Mesodermal cell (in vitro differentiated cells): ENCODE data around the gene GIT1.

Source experiments
- H3K27ac ChIP-seq: 2 replicates; pipeline ENCODE4 v1.7.0; 2013; ENCODE audit warnings: mild to moderate bottlenecking, low read depth, low read length, moderate library complexity; ENCODE audit not compliant: severe bottlenecking
- H3K36me3 ChIP-seq: 2 replicates; pipeline ENCODE4 v1.7.1; 2013; ENCODE audit warnings: mild to moderate bottlenecking, low read length, moderate library complexity; ENCODE audit not compliant: control insufficient read depth, insufficient read depth
- H3K4me1 ChIP-seq: one replicate; pipeline ENCODE4 v1.7.1; 2013; ENCODE audit warnings: mild to moderate bottlenecking, low read length; ENCODE audit not compliant: insufficient read depth, control insufficient read depth, poor library complexity, severe bottlenecking
- H3K4me3 ChIP-seq: 2 replicates; pipeline ENCODE4 v1.7.0; 2013; ENCODE audit warnings: low read length, control low read depth, mild to moderate bottlenecking; ENCODE audit not compliant: insufficient read depth, poor library complexity, severe bottlenecking; ENCODE audit errors: extremely low read depth
- H3K9me3 ChIP-seq: 2 replicates; pipeline ENCODE4 v1.7.1; 2013; ENCODE audit warnings: mild to moderate bottlenecking, low read length, moderate library complexity; ENCODE audit not compliant: control insufficient read depth
- WGBS, 2 experiments: methylation state at CpG; one replicate each; pipeline ENCODE4 v1.1.5; 2013; ENCODE audit warnings: missing lambda C conversion rate in 2 of 2; ENCODE audit not compliant: insufficient coverage in 2 of 2; 5-methylcytosine and 5-hydroxymethylcytosine counted together

Gene GIT1

GRCh38 chr17:29569245-29569950, 20.1 kb downstream of the GIT1 start:
- Histone ChIP-seq H3K4me3 (peak overlapping the region; percentile 62), H3K27ac (no peak overlapping the region), H3K4me1 (peaks cover 10% of the 10 kb centered on the region), H3K9me3 (no peaks in the 10 kb centered on the region), H3K36me3 (peaks cover 21% of the 10 kb centered on the region)
- WGBS, 2 experiments: 71 to 76% methylated on average over 9 to 13 of the region's 14 CpGs

GRCh38 chr17:29568331-29569244, 20.9 kb downstream of the GIT1 start, which contains the start of gene TP53I13:
TSS of gene TP53I13 (plus strand) at chr17:29568701. CDS start at chr17:29568759, 58 bp downstream.
- Histone ChIP-seq H3K4me3 (peak within 1 kb of the TSS; percentile 62), H3K27ac (peak within 1 kb of the TSS; percentile 59), H3K9me3 (no peaks in the 10 kb centered on the region), H3K4me1 (peaks cover 10% of the 10 kb centered on the region), H3K36me3 (peaks cover 14% of the 10 kb centered on the region)
- 1% methylated on average over 64 to 71 of the region's 85 CpGs for WGBS, 2 experiments

GRCh38 chr17:29567554-29568330, 21.7 kb downstream of the GIT1 start:
- WGBS, 2 experiments: 1 to 2% methylated on average over 58 to 63 of the region's 63 CpGs
- H3K4me3 ChIP-seq: peak overlapping the region; percentile 62
- peak overlapping the region; percentile 59 for H3K27ac ChIP-seq
- peaks cover 10% of the 10 kb centered on the region for H3K4me1 ChIP-seq
- peaks cover 7% of the 10 kb centered on the region for H3K36me3 ChIP-seq
- no peaks in the 10 kb centered on the region for H3K9me3 ChIP-seq

DNA sequence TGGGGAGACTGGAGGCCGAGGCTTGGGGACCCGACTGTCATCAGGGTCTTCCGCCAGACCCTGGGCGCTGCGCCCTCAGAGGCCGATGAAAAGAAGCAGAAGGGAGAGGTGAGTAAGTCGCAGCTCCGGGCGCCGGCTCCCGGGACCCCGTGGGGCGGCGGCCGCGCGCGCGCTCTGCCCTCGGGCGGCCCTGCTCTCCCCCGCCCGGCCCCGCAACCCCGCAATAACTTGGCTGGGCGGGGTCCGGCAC, 22.2 kb downstream of the GIT1 start:
- Histone ChIP-seq H3K9me3 (no peaks in the 10 kb centered on the region), H3K27ac (no peak overlapping the region), H3K4me1 (peaks cover 10% of the 10 kb centered on the region), H3K4me3 (peak overlapping the region; percentile 62), H3K36me3 (peaks cover 7% of the 10 kb centered on the region)
- WGBS, 2 experiments: 1% methylated on average over 27 of the region's 27 CpGs

DNA sequence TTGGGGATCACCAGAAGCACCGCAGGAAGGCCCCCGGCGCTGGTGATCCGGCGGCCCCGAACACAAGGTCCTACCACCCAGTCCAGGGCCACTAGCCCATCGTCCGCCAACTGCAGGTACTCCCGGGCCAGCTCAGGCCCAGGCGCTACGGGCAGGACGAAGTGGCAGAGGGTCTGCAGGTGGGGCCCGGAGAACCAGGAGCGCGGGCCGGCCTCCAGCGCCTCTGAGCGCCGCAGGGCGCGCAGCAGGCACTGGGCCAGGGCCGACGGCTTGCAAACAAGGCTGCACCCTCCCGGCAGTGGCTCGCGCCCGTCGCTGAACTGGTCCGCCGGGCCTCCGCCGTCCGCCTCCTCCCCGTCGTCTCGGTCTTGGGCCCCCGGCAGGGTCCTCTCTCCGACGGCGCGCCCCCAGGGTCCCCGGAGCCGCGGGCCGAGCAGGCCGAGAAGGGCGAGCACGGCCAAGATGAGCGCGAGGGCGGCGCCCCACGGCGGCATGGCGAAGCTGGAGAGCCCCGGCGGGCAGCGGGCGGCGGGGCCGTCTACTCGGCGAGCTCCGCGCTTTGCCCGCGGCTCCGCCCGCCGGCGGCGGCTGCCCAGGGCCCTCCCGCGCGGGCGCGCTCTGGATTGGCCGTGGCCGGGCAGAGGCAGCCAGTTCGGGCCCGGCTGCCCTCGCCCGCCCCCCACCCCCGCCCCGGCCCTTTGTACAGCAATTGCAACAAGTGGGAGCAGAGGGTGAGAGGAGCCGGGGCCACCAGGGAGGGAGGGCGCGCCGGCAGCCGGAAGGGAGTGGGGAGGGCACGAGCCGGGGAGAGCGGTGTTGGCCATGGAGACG, 22.8 kb downstream of the GIT1 start, which contains the start of gene ABHD15:
ABHD15 (minus strand) TSS at position 565 of the 831 bp plus-strand sequence; CDS start at position 494, 71 bp downstream.
- no peaks in the 10 kb centered on the region for H3K9me3 ChIP-seq
- H3K36me3 ChIP-seq: peaks cover 2% of the 10 kb centered on the region
- H3K4me1 ChIP-seq: peaks cover 10% of the 10 kb centered on the region
- peak within 1 kb of the TSS; percentile 62 for H3K4me3 ChIP-seq
- no peak within 1 kb of the TSS for H3K27ac ChIP-seq
- WGBS, 2 experiments: 1% methylated on average over 64 to 82 of the region's 94 CpGs

DNA sequence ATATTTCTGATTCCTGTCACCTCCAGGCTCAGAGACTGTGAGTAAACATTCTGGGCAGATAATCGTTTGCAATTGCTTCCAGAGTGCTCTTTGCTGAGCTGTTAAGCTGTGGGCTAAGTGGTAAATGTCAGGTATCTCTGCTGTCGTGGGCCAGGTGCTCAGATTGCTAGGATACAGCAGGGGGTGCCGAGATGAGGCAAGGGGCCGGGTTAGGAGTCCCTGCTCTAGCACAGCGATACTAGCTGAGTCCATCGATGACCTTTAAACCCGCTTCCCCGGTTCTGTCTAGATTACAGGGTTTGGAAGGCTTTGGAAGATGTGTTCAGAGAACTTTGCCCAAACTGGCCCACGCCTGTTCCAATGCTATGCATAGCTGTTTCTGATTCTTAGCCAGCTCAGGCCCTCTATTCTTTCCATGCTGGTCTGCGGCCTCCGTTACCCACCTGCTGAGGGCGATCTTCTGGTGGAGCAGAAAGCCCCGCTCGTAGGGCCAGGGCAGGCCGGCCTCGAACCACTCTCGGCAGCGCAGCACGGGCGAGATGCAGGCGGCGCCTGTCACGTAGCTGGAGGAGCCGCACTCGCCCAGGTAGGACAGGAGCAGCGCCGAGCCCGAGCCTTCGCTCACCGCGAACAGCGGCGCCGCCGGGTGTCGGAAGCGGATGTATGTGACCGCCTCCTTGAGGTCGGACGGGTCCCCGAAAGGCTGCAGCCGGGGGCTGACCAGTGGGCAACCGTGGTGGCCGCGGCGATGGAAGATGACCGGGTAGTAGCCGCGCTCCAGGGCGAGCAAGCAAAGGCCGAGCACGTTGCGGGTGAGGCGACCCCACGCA, 23.6 kb downstream of the GIT1 start:
- H3K27ac ChIP-seq: no peak overlapping the region
- no peaks in the 10 kb centered on the region for H3K9me3 ChIP-seq
- H3K4me3 ChIP-seq: peak overlapping the region; percentile 62
- peaks cover 10% of the 10 kb centered on the region for H3K4me1 ChIP-seq
- no peaks in the 10 kb centered on the region for H3K36me3 ChIP-seq
- WGBS, 2 experiments: 9 to 10% methylated on average over 50 to 52 of the region's 55 CpGs

- H3K27ac ChIP-seq: no peak overlapping the region
- no peak overlapping the region for H3K4me3 ChIP-seq
- no peaks in the 10 kb centered on the region for H3K9me3 ChIP-seq
- peaks cover 3% of the 10 kb centered on the region for H3K4me1 ChIP-seq
- no peaks in the 10 kb centered on the region for H3K36me3 ChIP-seq
- WGBS, 2 experiments: 87 to 100% methylated on average over 1 of the region's 3 CpGs
These were observed 25.6 kb downstream of the GIT1 start for GRCh38 chr17:29563816-29564215.

- Histone ChIP-seq H3K4me1 (peaks cover 3% of the 10 kb centered on the region), H3K4me3 (no peak overlapping the region), H3K36me3 (no peaks in the 10 kb centered on the region), H3K9me3 (no peaks in the 10 kb centered on the region), H3K27ac (no peak overlapping the region)
- 90 to 92% methylated on average over 10 to 16 of the region's 18 CpGs for WGBS, 2 experiments
These were observed 26.8 kb downstream of the GIT1 start for GRCh38 chr17:29562615-29563014.

DNA sequence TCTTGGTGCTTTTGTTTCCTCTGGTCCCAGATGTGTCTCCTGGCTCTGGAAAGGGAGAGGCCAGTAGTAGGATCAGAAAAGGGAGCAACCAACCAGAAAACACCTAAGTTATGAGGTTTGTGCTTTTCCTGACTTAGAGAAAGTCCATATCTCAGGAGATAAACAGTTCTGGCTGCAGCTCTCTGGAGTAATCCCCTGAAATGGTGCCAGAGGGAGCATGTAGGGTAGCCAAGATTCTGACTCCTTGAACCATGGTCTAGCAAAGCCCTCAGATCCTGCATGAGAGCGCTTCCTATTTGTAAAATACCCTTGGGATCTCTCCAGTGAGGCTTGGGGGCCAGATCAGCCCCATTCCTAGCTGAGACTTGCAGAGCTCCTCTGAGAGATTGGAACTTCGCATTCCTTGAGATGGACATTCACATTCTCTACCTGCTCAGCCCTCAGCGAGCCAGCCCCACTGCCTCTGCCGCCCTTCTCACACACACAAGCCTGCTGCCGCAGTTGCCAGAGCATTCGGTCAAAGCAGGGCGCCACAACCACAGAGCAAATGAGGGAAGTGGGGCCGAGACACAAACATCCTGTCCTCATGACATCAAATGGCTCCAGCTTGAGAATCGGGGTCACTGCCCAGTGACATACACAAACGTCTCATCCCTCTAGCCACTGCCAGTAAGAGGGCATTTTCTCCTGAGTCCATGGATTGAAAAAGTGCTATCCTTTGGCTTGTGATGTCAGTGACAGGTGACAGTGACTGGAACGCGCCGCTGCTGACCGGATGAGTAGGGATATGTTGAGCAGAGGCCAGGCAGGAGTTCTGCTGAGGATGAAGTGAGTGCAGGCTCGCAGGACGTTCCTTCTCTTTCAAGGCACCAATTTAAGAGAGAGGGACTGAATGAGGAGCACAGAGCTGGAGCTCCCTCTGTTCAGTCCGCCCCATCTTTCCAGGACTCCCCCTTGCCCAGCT, 27.6 kb downstream of the GIT1 start:
- no peak overlapping the region for H3K27ac ChIP-seq
- no peaks in the 10 kb centered on the region for H3K36me3 ChIP-seq
- peaks cover 3% of the 10 kb centered on the region for H3K4me1 ChIP-seq
- 89 to 96% methylated on average over 13 to 16 of the region's 17 CpGs for WGBS, 2 experiments
- H3K9me3 ChIP-seq: no peaks in the 10 kb centered on the region
- no peak overlapping the region for H3K4me3 ChIP-seq
